H1 (cell line): ENCODE measurements around the gene GNAI2. TPM values are rescaled to one million over a fixed set of nuclear protein-coding genes. Genes with fewer than 3 reads are reported as not detected.

Source experiments
- CTCF ChIA-PET: fragments of 300-600 bp; sonication (Branson Sonifier 250); formaldehyde crosslinking; loops from one replicate; lab custom pipeline; 2021; ENCODE audit not compliant: partially characterized antibody; lab: Charles Lee
- POLR2A ChIA-PET: fragments of 300-600 bp; sonication (Branson Sonifier 250); formaldehyde crosslinking; loops from one replicate; lab custom pipeline; 2021; ENCODE audit warnings: inconsistent platforms; ENCODE audit not compliant: partially characterized antibody; lab: Charles Lee
- DNase-seq, 2 experiments: peaks; one replicate each; pipeline versions ENCODE4 v3.0.0 to v3.0.0-alpha.2; 2010 to 2022; ENCODE audit warnings: low spot score in 2 of 2, low read depth in 1 of 2, mixed read lengths in 1 of 2
- FAIRE-seq: peaks from 2 replicates; lab custom pipeline; 2011; peaks lifted over from hg19 to GRCh38; lab: Jason Lieb, UNC
- H2AFZ ChIP-seq: 2 replicates; pipeline ENCODE4 v1.8.1; 2012; ENCODE audit warnings: low read length, inconsistent platforms
- H2AK5ac ChIP-seq: 2 replicates; pipeline ENCODE4 v1.6.1; 2013; ENCODE audit warnings: low read depth, low read length
- H2BK120ac ChIP-seq: replicated peaks from 2 replicates; pipeline ENCODE3; 2013; ENCODE audit warnings: low read depth, low read length, inconsistent platforms
- H2BK12ac ChIP-seq: 2 replicates; pipeline ENCODE4 v1.6.1; 2013; ENCODE audit warnings: low read depth, low read length
- H2BK15ac ChIP-seq: 2 replicates; pipeline ENCODE4 v1.6.1; 2013; ENCODE audit warnings: low read length
- H2BK20ac ChIP-seq: 2 replicates; pipeline ENCODE4 v1.6.1; 2013; ENCODE audit warnings: low read length
- H2BK5ac ChIP-seq: 2 replicates; pipeline ENCODE4 v1.6.1; 2013; ENCODE audit warnings: low read depth, low read length
- H3K14ac ChIP-seq: 2 replicates; pipeline ENCODE4 v1.6.1; 2013; ENCODE audit warnings: inconsistent platforms; ENCODE audit not compliant: insufficient read length
- H3K18ac ChIP-seq: 2 replicates; pipeline ENCODE4 v1.6.1; 2013; ENCODE audit warnings: low read length; ENCODE audit errors: extremely low read depth
- H3K23ac ChIP-seq: 2 replicates; pipeline ENCODE4 v1.6.1; 2013; ENCODE audit warnings: inconsistent platforms; ENCODE audit not compliant: insufficient read length
- H3K23me2 ChIP-seq: 2 replicates; pipeline ENCODE4 v1.6.1; 2013; ENCODE audit warnings: low read depth, low read length
- H3K27ac ChIP-seq: 2 replicates; pipeline ENCODE4 v1.6.1; 2011; ENCODE audit warnings: low read depth, low read length, inconsistent platforms
- H3K27me3 ChIP-seq, 4 experiments: replicated peaks in 1 of 4; 1 replicate in 1 of 4; 2 replicates in 3 of 4; pipeline versions ENCODE4 v1.6.1 to v1.8.1; 2011 to 2013; ENCODE audit warnings: low read length in 3 of 4, mild to moderate bottlenecking in 3 of 4, inconsistent platforms in 2 of 4, mixed read lengths in 2 of 4, moderate library complexity in 1 of 4; ENCODE audit not compliant: control insufficient read depth in 3 of 4, insufficient read depth in 3 of 4; ENCODE audit errors: extremely low read depth in 1 of 4
- H3K36me3 ChIP-seq, 4 experiments: 2 replicates each; pipeline versions ENCODE4 v1.6.1 to v1.8.1; 2011 to 2013; ENCODE audit warnings: mild to moderate bottlenecking in 4 of 4, low read length in 3 of 4, moderate library complexity in 2 of 4, control low read depth in 1 of 4, inconsistent platforms in 1 of 4; ENCODE audit not compliant: insufficient read depth in 4 of 4, control insufficient read depth in 2 of 4
- H3K4ac ChIP-seq: replicated peaks from 2 replicates; pipeline ENCODE3; 2013; ENCODE audit warnings: low read length, low read depth, mixed read lengths, inconsistent platforms; ENCODE audit not compliant: insufficient read length
- H3K4me1 ChIP-seq, 4 experiments: replicated peaks in 1 of 4; 1 replicate in 1 of 4; 2 replicates in 3 of 4; pipeline versions ENCODE4 v1.6.1 to v1.8.1; 2011 to 2013; ENCODE audit warnings: low read length in 3 of 4, inconsistent platforms in 2 of 4, mixed read lengths in 1 of 4; ENCODE audit not compliant: insufficient read depth in 4 of 4, control insufficient read depth in 3 of 4
- H3K4me2 ChIP-seq, 2 experiments: 2 replicates each; pipeline versions ENCODE4 v1.6.1 to v1.8.1; 2011 to 2013; ENCODE audit warnings: low read depth in 2 of 2, low read length in 2 of 2, control low read depth in 1 of 2, inconsistent platforms in 1 of 2, mild to moderate bottlenecking in 1 of 2; ENCODE audit not compliant: insufficient read depth in 1 of 2
- H3K4me3 ChIP-seq, 4 experiments: fragments of 200-600, 300-600 bp in 1 of 4; sonication (generic), shearing (Covaris generic), sonication (Bioruptor Twin) in 1 of 4; 2 replicates each; pipeline versions ENCODE4 v1.5.1 to v1.8.1; 2011 to 2016; ENCODE audit warnings: low read length in 4 of 4, low read depth in 3 of 4, control low read depth in 2 of 4, inconsistent platforms in 2 of 4, mild to moderate bottlenecking in 2 of 4, mixed read lengths in 1 of 4, moderate library complexity in 1 of 4; ENCODE audit not compliant: insufficient read depth in 2 of 4; ENCODE audit errors: extremely low read depth in 1 of 4
- H3K56ac ChIP-seq: replicated peaks from 2 replicates; pipeline ENCODE3; 2013; ENCODE audit warnings: low read depth, mild to moderate bottlenecking, mixed read lengths, low read length, inconsistent platforms; ENCODE audit not compliant: insufficient read length
- H3K79me1 ChIP-seq: 2 replicates; pipeline ENCODE4 v1.6.1; 2013; ENCODE audit warnings: low read depth, low read length, control low read depth
- H3K79me2 ChIP-seq, 2 experiments: 2 replicates each; pipeline versions ENCODE4 v1.6.1 to v1.8.1; 2012 to 2013; ENCODE audit warnings: low read length in 2 of 2, mild to moderate bottlenecking in 2 of 2, inconsistent platforms in 1 of 2; ENCODE audit not compliant: insufficient read depth in 2 of 2, control insufficient read depth in 1 of 2
- H3K9ac ChIP-seq, 4 experiments: replicated peaks in 1 of 4; 1 replicate in 1 of 4; 2 replicates in 3 of 4; pipeline versions ENCODE4 v1.6.1 to v1.8.1; 2011 to 2013; ENCODE audit warnings: low read depth in 3 of 4, low read length in 3 of 4, control low read depth in 2 of 4, mild to moderate bottlenecking in 2 of 4, moderate library complexity in 2 of 4, inconsistent platforms in 1 of 4; ENCODE audit errors: extremely low read depth in 1 of 4
- H3K9me3 ChIP-seq, 2 experiments: 2 replicates each; pipeline versions ENCODE4 v1.6.1 to v1.8.1; 2012 to 2013; ENCODE audit warnings: mild to moderate bottlenecking in 2 of 2, moderate library complexity in 2 of 2, control low read depth in 1 of 2, inconsistent platforms in 1 of 2, low read depth in 1 of 2, low read length in 1 of 2, mixed read lengths in 1 of 2; ENCODE audit not compliant: insufficient read depth in 2 of 2
- H4K20me1 ChIP-seq, 2 experiments: replicated peaks in 1 of 2; 2 replicates each; pipeline versions ENCODE3 to v1.8.1; 2011 to 2013; ENCODE audit warnings: inconsistent platforms in 2 of 2, low read length in 2 of 2, mild to moderate bottlenecking in 1 of 2; ENCODE audit not compliant: insufficient read depth in 2 of 2, control insufficient read depth in 1 of 2
- H4K5ac ChIP-seq: 2 replicates; pipeline ENCODE4 v1.6.1; 2013; ENCODE audit warnings: low read length, low read depth, mixed read lengths, inconsistent platforms; ENCODE audit not compliant: insufficient read length
- H4K8ac ChIP-seq: 2 replicates; pipeline ENCODE4 v1.8.0; 2013; ENCODE audit warnings: mild to moderate bottlenecking, moderate library complexity, low read length, inconsistent platforms; ENCODE audit not compliant: insufficient read depth; ENCODE audit errors: extremely low read depth
- H4K91ac ChIP-seq: replicated peaks from 2 replicates; pipeline ENCODE3; 2013; ENCODE audit warnings: low read length, mixed read lengths, inconsistent platforms; ENCODE audit not compliant: insufficient read length
- ASH2L ChIP-seq: fragments of 200-600, 300-600 bp; sonication (generic); IDR thresholded peaks from one replicate; pipeline ENCODE4 v1.7.1; 2017; ENCODE audit warnings: low read length
- BACH1 ChIP-seq: IDR thresholded peaks from 2 replicates; pipeline ENCODE4 v1.6.1; 2012; ENCODE audit warnings: low read length, improper control_type of control experiment
- CREB1 ChIP-seq: IDR thresholded peaks from 2 replicates; pipeline ENCODE4 v1.6.1; 2012; ENCODE audit warnings: inconsistent platforms
- EP300 ChIP-seq, 2 experiments: IDR thresholded peaks; 1 replicate in 1 of 2; 2 replicates in 1 of 2; pipeline ENCODE4 v1.6.1; 2011 to 2012; ENCODE audit warnings: low read depth in 2 of 2, low read length in 2 of 2, mild to moderate bottlenecking in 2 of 2, borderline replicate concordance in 1 of 2, inconsistent platforms in 1 of 2, moderate library complexity in 1 of 2
- HDAC2 ChIP-seq, 2 experiments: fragments of 300-600 bp in 1 of 2; sonication (generic) in 1 of 2; IDR thresholded peaks; 2 replicates each; pipeline ENCODE4 v1.6.1; 2011 to 2012; ENCODE audit warnings: low read depth in 2 of 2, low read length in 2 of 2, mild to moderate bottlenecking in 2 of 2, moderate library complexity in 2 of 2, borderline replicate concordance in 1 of 2, inconsistent platforms in 1 of 2
- KDM4A ChIP-seq: IDR thresholded peaks from one replicate; pipeline ENCODE4 v1.7.1; 2012; ENCODE audit warnings: low read depth, mild to moderate bottlenecking, moderate library complexity, low read length, inconsistent platforms; ENCODE audit not compliant: severe bottlenecking
- KDM5A ChIP-seq: fragments of 200-600 bp; IDR thresholded peaks from 2 replicates; pipeline ENCODE4 v1.7.1; 2012; ENCODE audit warnings: mild to moderate bottlenecking, low read length, inconsistent platforms, mixed read lengths
- POLR2A ChIP-seq, 2 experiments: IDR thresholded peaks; 1 replicate in 1 of 2; 2 replicates in 1 of 2; pipeline ENCODE4 v1.6.1; 2011; ENCODE audit warnings: low read depth in 2 of 2, low read length in 2 of 2, mild to moderate bottlenecking in 2 of 2; ENCODE audit errors: control extremely low read depth in 1 of 2
- SP2 ChIP-seq: IDR thresholded peaks from 2 replicates; pipeline ENCODE4 v1.6.1; 2012; ENCODE audit warnings: mild to moderate bottlenecking, low read length, inconsistent platforms
- SUZ12 ChIP-seq: fragments of 200-600 bp; sonication (generic); IDR thresholded peaks from 2 replicates; pipeline ENCODE4 v1.6.1; 2012; ENCODE audit warnings: mild to moderate bottlenecking, inconsistent platforms, low read length, moderate library complexity, mixed read lengths
- YY1 ChIP-seq: IDR thresholded peaks from 2 replicates; pipeline ENCODE4 v1.6.1; 2011; ENCODE audit warnings: low read depth, mild to moderate bottlenecking, low read length
- ZNF274 ChIP-seq: IDR thresholded peaks from 2 replicates; pipeline ENCODE4 v1.7.0; 2012; ENCODE audit warnings: low read length, borderline replicate concordance; ENCODE audit errors: extremely low read depth
- WGBS, 2 experiments: shearing (Covaris generic) in 1 of 2; methylation state at CpG; one replicate each; pipeline versions ENCODE4 v1.1.6 to v1.1.7; 2013 to 2015; ENCODE audit warnings: low lambda C conversion rate in 2 of 2, mixed read lengths in 2 of 2, inconsistent platforms in 1 of 2, low coverage in 1 of 2, missing lambda C conversion rate in 1 of 2; ENCODE audit not compliant: insufficient replicate concordance in 2 of 2, insufficient coverage in 1 of 2, insufficient read length in 1 of 2; ENCODE audit errors: extremely low coverage in 1 of 2, missing lambda C conversion rate in 1 of 2; 5-methylcytosine and 5-hydroxymethylcytosine counted together
- polyA plus RNA-seq, 7 experiments: library from polyadenylated mRNA; depleted of rRNA in 3 of 7; stranded (reverse) in 5 of 7; unstranded in 2 of 7; fragments of >200 nt in 5 of 7; fragments of 200-250 nt in 2 of 7; gene quantifications; 1 replicate in 5 of 7; 2 replicates in 1 of 7; 4 replicates in 1 of 7; pipeline versions ENCODE4 v1.2.1 to v1.2.3, GENCODE V29; 2011 to 2013; ENCODE audit warnings: missing spikeins in 2 of 7, mixed read lengths in 2 of 7
- total RNA-seq: library from RNA; stranded (reverse); fragmentation: NEBNext Ultra II Directional; extraction: Animal tissue kit (Norgen Biotek cat#: 25700); gene quantifications from 2 replicates; pipeline ENCODE4 v1.2.1, GENCODE V29; 2021

Gene GNAI2
- total and polyA plus RNA-seq, 2 of the 8 experiments (the other 6 are each of a cell fraction or from before 2014, with no cell fraction given) = 168 to 539 TPM

DNA sequence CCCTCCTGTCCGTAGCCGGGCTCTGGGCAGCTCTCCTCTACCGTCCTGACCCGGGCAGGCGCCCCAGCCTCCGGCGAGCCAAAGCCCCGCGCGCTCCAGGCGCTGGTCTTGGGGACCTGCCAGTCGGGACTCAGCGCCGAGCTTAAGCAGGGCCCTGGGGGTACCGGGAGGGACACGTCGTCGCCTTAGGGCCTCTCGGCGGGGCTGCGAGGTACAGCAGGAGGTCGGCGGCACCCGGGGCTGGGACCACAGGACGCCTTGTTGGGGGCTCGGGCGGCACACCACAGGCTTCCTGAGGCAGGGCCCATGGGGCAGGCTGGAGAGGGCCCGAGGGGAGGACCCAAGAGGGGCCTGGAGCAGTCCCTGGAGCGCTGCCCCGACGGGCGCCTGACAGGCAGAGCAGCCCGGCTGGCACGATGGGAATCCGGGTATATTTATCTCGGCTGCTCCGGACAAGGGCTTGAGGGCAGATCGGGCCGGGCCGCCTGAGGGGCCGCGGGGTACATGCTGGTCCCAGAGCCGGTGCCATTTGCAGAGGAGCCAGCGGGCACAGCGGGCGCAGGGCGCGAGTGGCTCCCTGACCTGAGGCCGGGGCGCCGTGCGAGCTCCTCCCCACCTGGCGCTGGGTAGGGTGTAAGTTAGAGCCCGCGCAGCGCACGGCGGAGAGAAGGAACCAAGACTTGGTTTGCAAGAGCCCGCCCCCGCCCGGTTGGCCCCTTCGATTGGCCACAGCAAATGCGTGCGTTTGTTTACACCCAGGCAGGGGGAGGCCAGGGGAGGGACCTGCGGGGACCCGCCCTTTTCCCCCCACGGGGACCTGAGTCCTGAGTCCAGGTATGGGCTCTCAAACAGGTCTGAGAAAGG, 30.4 kb upstream of the GNAI2 start:
- H4K8ac ChIP-seq = peak overlapping the region; percentile 75
- H3K27ac ChIP-seq = no peak overlapping the region
- peaks cover 0 to 25% (median 12%) of the 10 kb centered on the region in 4 experiments; a peak in 6 of 7 replicates for H3K4me1 ChIP-seq
- FAIRE-seq (no peak), DNase-seq (peak in 1 of 2 experiments; percentile 89)
- no peak overlapping the region for H3K14ac ChIP-seq
- peak overlapping the region; percentile 76 to 99 for H3K4me2 ChIP-seq
- H2BK12ac ChIP-seq = 0 out of 2 replicates have a peak overlapping the region, but pooled peaks have one; percentile 27
- WGBS, 2 experiments = 5% methylated on average over 55 of the region's 67 CpGs; no CpG with 5 or more reads in 1 of the 2 experiments
- H3K23me2 ChIP-seq = peaks cover 6% of the 10 kb centered on the region
- CTCF ChIA-PET = interaction anchor here (1.3 to 48.1 kb wide), 4 partner anchors 15 to 62 kb away, joined by 4 to 2149 read pairs (median 862); partner anchors contain the start of genes GNAI2, GNAT1, LSMEM2 and SEMA3B
- POLR2A ChIA-PET = interaction anchor here (0.8 to 3.0 kb wide), 8 partner anchors 10 to 80 kb away, joined by 3 to 16 read pairs (median 4); no protein-coding TSS in a partner anchor
- no peak overlapping the region for H2BK120ac ChIP-seq
- no peaks in the 10 kb centered on the region for H4K20me1 ChIP-seq
- H3K36me3 ChIP-seq = no peaks in the 10 kb centered on the region
- H3K79me1 ChIP-seq = no peaks in the 10 kb centered on the region
- H2BK15ac ChIP-seq = no peak overlapping the region
- no peak overlapping the region for H3K9ac ChIP-seq
- H3K18ac ChIP-seq = no peak overlapping the region
- no peaks in the 10 kb centered on the region for H3K79me2 ChIP-seq
- no peak overlapping the region for H2AK5ac ChIP-seq
- no peak overlapping the region for H2BK5ac ChIP-seq
- H3K4ac ChIP-seq = no peak overlapping the region
- peak overlapping the region; percentile 57; the same call in 1 of the 2 replicates for H2AFZ ChIP-seq
- H2BK20ac ChIP-seq = no peak overlapping the region
- H3K9me3 ChIP-seq = no peaks in the 10 kb centered on the region
- H4K91ac ChIP-seq = no peak overlapping the region
- H3K4me3 ChIP-seq = peak overlapping the region; percentile 33 to 68 (median 58)
- no peak overlapping the region for H4K5ac ChIP-seq
- no peak overlapping the region for H3K56ac ChIP-seq
- no peak overlapping the region for H3K23ac ChIP-seq
- peaks cover 2 to 28% (median 21%) of the 10 kb centered on the region in 4 experiments for H3K27me3 ChIP-seq
- no peak for TF ChIP-seq BACH1
- no peak for TF ChIP-seq YY1
- peak; percentile 59; the same call in 1 of the 2 replicates for TF ChIP-seq SUZ12
- TF ChIP-seq EP300 (IDR thresholded peaks at IDR 0.05; ENCODE audit: borderline replicate concordance in 1 of 2, low read depth in 2 of 2, low read length in 2 of 2) = no peak
- TF ChIP-seq SP2 = no peak
- TF ChIP-seq KDM5A = no peak
- TF ChIP-seq HDAC2 (IDR thresholded peaks at IDR 0.05; ENCODE audit: borderline replicate concordance in 1 of 2, low read depth in 2 of 2, low read length in 2 of 2) = no peak
- TF ChIP-seq ZNF274 = no peak
- TF ChIP-seq KDM4A = peak; percentile 46
- 0 out of 2 replicates have a peak, but pooled peaks have one; percentile 8 for TF ChIP-seq CREB1
- no peak for TF ChIP-seq POLR2A (IDR thresholded peaks at IDR 0.05; ENCODE audit: control extremely low read depth in 1 of 2, low read depth in 2 of 2, low read length in 2 of 2)
- TF ChIP-seq ASH2L = no peak
